Fibroblast of gingiva (primary cell): Measurements from ENCODE around the gene CRAMP1.

Source experiments
- DNase-seq: peaks from one replicate; pipeline ENCODE4 v3.0.0-alpha.2; 2011; ENCODE audit warnings: low read depth

CRAMP1 gene

DNA sequence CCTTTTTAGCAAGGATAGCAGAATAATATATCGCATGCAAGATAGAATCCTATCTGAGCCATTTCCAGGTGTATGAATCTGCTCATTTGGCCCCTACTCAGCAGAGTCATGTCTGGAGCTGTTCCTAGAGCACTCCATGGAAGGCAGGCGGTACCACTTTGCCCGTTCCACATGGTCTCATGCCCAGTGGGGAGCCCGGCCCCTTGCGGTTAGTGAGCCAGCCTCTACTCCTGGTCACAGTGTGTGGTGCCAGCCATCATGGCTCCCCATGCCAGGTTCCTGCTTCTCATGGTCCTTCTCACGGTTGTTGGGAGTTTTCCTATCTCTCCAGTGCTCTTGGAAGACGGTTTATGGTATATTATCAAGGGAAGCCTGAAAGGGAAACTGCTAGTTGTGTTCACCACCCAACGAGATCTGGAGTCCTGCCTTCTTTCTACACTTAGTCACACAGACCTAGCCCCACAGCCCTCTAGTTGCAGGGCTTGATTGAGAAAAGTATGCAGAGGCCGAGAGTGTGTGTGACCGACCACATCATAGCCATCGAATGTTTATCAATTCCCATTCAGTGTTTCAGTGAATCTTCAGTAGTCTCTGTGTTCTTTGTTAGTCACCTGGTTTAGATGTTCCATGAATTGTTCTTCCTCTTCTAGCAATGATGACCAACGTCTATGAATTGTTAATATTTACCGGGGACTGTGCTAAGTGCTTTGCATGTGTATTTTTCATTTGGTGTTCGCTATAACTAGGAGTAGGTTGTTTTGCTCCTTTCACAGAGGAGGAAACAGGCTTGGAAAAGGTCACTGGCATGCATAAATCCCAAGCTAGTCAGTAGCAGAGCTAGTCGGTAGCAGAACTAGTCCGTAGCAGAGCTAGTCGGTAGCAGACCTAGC is 75.5 kb downstream of the CRAMP1 start:
- no peak for DNase-seq

DNA sequence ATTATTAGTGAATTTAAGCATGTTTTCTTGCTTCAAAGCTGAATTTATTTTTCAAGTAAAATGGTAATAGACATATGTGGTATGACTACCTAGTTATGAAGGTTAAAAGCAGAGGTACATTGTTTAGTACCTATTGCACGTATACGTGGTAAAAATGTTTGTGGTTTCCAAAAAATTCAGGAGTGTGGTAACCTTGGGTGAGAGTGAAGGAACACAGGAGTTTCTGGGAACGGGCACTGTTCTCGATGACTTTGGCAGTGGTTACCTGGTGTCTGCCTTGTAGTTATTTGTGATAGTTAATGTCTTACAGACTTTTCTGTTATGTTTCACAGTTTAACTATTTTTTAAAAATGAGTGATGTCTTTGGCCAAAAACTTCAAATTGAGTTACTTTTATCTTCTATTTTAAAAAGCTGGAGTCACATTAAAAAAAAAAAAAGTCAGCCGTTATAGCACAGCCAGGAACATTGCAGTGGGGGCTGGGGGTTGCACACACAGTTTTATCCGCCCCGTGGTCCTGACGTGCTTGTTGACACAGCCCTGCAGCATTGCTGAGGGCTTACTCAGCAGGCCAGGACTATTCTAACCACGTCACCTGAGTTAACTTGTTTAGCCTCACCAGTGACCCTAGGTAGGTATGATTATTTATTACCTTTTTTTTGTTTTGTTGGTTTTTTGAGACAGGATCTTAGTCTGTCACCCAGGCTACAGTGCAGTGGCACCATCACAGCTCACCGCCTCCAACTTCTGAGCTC is 76.8 kb downstream of the CRAMP1 start:
- DNase-seq, result no peak

DNA sequence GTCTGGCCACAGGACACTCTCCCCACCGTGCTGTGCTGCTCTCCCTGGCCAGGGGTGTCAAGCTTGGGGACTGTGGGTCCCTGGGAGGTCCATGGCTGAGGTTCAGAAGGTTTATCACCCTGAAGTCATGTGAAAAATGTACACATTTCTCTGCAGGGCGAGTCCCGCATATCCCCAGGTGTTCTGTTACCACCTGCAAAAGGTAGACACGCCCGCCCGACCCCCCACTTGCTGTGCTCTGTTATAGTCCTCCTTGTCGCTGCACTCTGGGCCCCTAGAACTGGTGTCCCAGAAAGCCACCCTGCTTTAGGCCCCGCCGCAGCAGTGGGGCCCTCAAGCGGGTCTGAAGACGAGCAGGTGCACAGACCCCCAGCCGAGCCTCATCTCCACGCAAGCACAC is 77.7 kb downstream of the CRAMP1 start:
- no peak for DNase-seq

DNA sequence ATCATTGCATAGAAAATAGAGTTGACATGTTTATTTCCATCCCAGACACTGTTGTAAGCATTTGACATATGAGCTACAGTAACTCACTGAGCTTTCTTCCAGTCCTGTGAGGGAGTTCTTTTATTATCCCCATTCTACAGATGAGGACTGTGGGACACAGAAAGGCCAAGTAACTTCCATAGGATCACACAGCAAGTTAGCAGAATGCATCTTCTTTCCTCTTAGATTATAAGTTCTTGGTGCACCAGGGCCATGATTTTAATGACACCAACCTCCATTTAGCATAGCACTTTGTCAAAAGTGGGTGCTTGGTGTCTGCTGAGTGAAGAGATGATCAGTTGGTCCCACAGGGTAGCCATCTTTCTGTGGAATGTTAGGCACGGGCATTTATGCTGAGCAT is 78.7 kb downstream of the CRAMP1 start:
- no peak for DNase-seq

DNA sequence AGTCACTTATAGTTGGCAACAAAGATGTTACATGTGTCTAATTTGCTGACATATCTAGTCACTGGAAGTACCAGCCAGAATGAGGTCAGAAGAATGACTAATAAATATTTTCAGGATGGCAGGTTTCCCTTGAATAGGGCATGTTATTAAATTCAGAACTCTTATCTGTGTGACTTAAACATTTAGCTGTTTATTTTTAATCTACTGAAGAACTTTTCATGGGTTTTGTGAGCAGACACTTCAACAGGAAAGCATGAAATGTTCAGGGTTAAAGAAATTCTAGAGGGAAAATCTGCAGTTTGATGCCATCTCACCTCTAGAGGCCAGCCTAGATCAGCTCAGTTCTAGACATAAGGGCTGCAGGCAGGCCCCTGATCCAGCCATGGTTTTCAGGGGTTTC is 79.1 kb downstream of the CRAMP1 start:
- DNase-seq, result no peak

DNA sequence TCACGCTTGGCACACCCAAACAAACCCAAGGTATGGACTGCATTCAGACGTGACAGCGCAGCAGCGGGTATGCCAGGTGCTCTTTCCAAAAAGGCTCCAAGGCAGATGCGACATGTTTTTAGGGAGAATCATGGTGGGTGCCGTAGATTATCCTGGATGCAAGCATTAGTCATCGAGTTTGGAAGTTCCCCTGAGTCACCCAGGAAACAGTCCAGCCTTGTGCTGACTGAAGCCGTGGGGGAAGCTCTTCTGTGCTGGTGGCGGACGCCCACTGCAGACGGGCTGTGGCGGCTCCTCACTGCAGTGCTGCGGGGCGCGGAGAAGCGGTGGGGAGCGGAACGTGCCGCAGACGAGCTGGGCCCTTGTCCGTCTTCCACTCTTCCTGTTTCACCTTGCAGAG is 79.8 kb downstream of the CRAMP1 start:
- peak; percentile 29 for DNase-seq

DNA sequence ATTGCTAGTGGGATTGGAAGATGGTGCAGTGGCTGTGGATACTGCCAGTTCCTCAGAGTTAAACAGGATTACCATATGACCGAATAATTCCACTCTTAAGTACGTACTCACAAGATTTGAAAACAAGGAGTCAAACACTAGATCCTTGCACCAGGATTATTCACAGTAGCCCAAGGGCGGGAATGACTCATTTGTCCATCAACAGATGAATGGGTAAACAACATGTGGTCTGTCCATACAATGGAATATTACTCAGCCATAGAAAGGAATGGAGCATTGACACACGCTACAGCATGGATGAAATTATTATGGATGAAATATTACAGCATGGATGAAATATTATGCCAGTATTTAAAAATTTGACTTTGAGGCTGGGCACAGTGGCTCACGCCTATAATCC is 84.7 kb downstream of the CRAMP1 start:
- DNase-seq, result no peak

DNA sequence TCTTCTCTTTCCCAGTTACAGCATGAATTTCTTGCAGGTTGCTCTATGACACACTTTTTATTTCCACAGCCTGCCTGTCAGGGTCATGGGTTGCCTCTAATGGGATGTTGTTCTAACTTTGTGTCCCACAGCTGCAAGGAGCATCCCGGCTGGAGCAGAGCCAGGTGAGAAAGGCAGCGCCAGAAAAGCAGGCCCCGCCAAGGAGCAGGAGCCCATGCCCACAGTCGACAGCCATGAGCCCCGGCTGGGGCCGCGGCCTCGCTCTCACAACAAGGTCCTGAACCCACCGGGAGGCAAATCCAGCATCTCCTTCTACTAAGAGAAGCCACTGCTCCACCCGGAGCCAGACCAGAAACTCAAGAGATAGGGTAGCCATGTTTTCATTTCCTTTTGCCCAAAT is 86.5 kb downstream of the CRAMP1 start:
- DNase-seq, result no peak

DNA sequence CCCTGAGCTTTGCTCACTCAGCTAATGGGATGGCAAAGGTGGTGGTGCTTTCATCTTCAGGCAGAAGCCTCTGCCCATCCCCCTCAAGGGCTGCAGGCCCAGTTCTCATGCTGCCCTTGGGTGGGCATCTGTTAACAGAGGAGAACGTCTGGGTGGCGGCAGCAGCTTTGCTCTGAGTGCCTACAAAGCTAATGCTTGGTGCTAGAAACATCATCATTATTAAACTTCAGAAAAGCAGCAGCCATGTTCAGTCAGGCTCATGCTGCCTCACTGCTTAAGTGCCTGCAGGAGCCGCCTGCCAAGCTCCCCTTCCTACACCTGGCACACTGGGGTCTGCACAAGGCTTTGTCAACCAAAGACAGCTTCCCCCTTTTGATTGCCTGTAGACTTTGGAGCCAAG is 88.1 kb downstream of the CRAMP1 start:
- DNase-seq, result no peak

DNA sequence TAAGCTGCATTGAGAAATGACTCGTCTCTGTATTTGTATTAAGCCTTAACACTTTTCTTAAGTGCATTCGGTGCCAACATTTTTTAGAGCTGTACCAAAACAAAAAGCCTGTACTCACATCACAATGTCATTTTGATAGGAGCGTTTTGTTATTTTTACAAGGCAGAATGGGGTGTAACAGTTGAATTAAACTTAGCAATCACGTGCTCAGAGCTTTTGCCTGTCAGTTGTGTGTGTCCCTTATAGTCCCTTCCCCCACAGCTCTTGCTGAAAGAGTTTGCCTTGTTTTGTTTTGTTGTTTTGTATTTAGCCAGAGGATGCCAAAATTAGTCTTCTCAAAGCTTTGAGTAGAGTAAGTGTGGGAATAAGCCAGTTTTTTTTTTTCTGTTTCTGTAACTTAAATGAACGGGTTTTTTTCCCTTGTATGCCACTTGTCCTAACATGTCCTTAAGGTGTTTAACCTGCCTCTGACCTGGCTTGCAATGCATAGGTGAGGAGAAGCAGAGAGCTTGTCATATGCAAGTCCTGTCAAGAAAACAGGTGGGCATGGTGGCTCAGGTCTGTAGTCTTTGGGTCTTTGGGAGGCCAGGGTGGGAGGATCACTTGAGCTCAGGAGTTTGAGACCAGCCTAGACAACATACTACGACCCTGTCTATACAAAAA is 89.2 kb downstream of the CRAMP1 start:
- no peak for DNase-seq

DNA sequence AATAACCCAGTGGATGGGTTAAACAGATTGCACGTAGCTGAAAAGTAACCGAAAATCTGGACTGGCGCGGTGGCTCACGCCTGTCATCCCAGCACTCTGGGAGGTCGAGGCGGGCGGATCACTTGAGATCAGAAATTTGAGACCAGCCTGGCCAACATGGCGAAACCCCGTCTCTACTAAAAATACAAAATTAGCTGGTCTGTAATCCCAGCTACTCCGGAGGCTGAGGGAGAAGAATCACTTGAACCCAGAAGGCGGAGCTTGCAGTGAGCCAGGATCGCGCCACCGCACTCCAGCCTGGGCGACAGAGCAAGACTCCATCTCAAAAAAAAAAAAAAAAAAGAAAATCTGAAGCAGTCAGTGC is 93.1 kb downstream of the CRAMP1 start:
- DNase-seq, result peak; percentile 53

DNA sequence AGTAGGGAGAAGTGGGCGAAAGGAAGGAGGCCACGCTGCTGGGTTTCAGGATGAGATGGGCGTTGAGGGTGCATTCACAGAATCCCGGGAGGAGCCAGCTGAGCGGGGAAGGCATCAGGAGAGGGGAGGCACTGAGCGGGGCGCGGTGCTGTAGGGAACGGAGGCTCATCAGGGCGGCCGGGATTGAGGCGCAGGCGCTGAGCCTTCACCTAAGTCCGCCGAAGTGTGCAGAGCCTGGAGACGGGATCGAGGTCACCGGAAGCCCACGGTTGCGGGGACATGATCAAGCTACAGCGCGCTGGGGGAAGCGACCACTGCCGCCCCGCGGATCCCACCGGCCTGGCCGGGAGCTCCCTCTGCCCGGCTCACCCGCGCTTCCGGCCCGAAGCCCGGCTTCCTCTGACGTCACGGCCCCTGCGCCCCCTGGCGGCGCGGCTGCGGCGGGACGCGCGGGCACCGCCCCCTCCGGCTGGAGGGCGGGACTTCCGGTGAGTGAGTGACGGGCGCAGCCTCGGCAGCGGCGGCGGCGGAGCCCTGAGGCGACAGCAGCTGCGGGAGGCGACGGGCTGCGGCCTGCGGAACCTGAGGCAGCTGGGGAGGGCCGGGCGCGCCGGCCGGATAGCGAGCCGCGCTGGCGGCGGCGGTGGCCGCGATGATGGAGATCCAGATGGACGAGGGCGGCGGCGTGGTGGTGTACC is 93.7 kb downstream of the CRAMP1 start, which contains the start of gene MAPK8IP3:
Gene MAPK8IP3 (plus strand): TSS at position 508 of the 698 bp plus-strand sequence. CDS start 145 bp downstream, at position 653.
- DNase-seq, result peak; percentile 85

DNA sequence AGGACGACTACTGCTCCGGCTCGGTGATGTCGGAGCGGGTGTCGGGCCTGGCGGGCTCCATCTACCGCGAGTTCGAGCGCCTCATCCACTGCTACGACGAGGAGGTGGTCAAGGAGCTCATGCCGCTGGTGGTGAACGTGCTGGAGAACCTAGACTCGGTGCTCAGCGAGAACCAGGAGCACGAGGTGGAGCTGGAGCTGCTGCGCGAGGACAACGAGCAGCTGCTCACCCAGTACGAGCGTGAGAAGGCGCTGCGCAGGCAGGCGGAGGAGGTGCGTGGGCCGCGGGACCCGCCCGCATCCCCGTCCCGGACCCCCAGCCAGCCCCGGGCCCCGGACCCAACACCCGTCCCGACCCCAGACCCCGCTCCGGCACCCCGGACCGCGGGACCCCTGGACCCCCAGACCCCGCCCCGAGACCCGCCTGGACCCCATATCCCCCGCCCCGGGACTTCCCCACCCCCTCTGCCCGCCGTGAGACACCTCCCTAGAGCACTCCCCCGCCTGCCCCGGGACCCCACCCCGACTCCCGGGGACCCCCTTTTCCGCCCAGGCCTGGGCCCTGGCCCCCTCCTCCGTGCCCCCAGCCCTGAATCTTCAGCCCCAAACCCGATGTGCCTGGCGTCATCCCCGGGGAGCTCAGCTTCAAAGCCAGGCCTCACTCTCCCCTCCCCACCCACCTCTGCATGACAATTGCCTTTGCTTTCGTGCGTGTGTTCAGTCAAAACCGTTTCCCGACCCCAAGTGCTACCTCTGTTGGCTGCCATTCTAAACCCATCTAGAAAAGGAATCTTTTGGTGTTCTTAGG is 94.4 kb downstream of the CRAMP1 start:
- no peak for DNase-seq

DNA sequence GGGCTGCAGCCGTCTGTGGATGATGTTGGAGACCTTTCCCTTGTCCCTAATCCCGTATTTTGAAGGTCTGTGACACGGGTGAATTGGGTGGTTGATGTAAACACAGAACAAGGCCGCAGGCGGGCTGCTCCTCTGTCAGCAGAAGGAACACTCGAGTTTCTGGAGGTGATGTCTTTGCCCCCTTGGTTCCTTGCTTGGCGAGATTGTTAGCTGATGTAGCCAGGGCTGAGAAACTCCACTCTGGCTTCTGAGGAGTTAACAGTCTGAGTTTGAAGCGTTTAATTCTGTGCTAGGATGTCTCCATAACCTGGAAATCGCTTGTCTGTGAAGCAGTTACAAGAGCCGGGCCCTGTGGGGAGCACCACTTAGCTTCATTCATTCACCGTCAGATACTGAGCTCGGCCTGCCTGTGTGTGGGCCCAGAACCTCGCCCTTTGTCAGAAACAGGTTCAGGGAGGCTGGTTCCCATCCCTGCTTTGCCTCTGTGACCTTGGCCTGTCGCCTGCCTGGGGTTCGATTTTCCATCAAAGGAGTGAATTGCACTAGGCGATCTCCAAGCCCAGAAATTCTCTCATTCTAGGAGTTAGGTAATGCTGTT is 95.1 kb downstream of the CRAMP1 start:
- DNase-seq, result peak; percentile 32

DNA sequence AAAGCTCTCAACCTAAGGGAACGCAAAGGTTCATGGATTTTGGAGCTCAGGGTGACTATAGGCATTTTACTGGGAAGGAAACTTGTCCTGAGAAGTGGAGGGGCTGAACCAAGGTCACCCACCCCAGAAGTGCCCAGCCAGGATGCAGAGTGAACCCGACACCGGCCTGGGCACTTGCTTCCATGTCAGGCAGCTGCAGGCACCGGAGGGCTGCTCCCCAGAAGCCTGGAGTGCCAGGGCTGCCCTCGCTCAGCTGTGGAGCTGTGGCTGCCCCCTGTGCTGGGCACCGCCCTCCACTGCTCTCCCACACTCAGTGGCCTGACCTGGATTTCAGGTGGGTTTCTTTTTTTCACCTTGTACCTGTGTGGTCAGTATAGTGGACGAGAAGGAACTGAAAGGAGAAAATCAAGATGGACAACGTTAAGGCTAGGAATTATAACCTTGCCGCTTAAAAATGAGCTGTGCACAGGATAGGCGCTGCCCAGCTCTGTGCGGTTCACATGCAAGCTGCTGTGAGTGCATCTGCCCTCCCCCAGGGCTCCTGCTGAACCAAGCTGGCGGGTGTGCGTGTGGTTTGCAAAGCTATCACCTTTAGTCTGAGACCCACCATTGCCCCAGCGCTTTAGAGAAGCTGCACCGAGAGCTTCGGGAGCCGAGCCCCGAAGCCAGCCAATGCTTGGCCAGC is 96.1 kb downstream of the CRAMP1 start:
- no peak for DNase-seq

DNA sequence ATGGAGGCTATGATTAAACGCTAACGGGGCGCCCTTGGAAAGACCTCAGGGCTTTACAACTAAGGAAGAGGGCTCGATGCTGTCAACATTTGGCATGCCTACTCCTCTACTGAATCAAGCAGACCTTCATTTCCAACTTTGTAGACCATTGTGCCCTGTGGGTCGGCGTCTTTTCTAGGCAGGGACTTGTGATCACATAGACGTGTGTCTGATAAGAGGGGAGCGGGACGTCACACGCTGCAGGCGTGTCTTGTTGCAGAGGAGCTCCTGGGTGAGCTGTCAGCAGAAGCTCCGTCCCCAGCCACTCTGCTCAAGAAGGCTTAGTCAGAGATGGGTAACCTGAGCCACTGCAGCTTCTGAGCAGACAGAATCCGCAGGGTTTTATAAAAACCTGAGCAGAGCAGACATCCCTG is 96.6 kb downstream of the CRAMP1 start:
- peak; percentile 32 for DNase-seq

DNA sequence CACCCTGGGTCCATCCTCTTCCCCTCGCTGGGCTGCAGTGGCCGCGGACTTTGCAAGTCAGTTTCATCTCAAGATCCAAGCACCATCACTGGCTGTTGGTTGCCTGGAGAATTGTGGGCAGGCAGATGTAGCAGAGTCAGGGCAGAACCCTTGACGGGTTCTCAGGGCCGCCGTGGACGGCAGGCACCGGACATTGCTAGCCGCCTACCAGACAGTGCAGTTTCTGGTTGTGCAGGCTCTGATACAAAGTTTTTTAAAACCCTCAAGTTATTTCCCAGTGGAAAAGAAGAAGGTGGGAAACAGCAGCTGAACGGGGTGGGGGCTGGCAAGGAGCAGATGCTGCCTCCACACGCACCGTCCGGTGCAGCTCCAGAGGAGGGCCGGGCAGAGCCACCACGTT is 97.2 kb downstream of the CRAMP1 start:
- no peak for DNase-seq

DNA sequence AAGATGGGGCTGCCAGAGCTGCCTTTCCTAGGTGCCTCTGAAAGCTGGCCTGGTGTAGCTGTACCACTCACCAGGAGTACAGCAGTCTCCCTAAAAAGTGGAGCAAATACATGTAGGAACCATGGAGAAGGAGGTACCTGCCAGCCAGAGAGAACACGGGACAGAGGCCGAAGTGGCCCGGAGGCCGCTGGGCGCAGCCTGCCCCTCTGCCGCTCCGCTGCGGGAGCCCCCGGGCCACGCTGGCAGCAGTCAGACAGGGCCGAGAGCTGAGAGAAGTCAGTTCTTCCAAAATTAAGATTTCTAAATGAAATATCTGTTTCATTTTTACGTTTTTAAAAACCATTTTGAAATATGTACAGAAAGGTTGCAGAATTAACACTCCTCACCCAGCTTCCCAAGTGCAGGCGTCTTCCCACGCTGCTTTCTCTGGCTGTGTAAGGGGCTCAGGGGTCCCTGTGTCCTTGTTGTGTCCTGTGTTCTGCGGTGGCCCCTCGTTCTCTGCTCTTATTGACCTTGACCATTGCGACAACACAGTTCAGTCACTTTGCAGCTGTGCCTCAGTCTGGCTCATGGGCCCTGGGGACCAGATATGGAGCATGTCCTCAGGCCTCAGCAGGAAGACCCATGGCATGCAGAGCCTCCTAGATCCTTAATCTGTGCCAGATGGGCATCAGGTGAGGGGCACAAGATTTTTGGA is 98.8 kb downstream of the CRAMP1 start:
- no peak for DNase-seq

DNA sequence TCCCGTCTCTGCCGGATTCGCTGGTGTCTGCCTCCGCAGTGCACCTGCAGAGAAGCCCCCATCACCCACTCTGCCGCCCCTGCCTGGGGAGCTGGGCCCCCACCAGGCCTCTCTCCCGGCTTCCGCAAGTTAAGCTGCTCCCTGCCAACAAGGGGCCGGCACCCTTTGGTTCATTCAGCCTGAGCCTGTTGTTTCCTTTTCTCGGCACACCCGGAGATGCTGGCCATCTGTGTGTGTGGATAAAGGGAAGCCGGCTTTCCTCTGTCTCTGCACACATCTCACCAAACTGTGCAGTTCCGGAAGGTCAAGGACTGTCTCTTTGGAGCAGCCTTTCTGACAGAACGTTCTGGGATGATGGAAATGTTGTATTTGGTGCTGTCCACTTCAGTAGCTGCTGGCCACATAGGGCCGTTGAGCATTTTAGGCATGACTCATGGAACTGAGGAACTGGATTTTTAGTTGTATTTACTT is 100.7 kb downstream of the CRAMP1 start:
- DNase-seq, result no peak

DNA sequence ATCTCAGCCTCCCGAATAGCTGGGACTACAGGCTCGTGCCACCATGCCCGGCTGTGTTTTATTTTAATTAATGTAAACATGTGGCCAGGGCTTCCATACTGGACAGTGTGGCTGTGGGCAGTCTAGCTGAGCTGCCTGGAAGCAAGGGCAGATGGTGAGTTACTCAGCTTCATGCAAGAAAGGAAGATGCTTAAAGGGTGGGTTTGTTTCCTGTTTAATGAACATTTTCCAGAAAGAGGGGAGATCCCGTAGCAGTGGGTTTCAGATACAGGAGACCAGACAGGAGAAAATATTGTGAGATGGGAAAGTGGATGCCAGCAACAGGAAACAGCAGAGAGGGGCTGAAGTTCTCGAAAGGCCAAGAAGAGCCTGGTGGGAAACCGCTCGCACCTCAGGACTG is 101.2 kb downstream of the CRAMP1 start:
- DNase-seq, result no peak
